ENCODE results near the gene OTOA.

GRCh38 chr16:21643785-21644184 is 20.0 kb upstream of the OTOA start:
- TF ChIP-seq CTCF (IDR thresholded peaks at IDR 0.05) (no peak), EP300 (IDR thresholded peaks at IDR 0.05) (no peak)
